GM12865 (cell line): ENCODE measurements around the gene CPTP.

Experiments used
- DNase-seq: peaks from one replicate; pipeline ENCODE4 v3.0.0; 2010; ENCODE audit warnings: low read depth
- H3K4me3 ChIP-seq: 2 replicates; pipeline ENCODE4 v1.5.1; 2011; ENCODE audit warnings: mild to moderate bottlenecking, low read depth, low read length, control low read depth
- TF ChIP-seq, protein P1 (sequence below): IDR thresholded peaks from 2 replicates; pipeline ENCODE4 v1.5.1; 2011; ENCODE audit warnings: low read length, control low read depth, low read depth, inconsistent platforms; ENCODE audit not compliant: insufficient read depth; ENCODE audit errors: missing control alignments

CPTP gene

DNA sequence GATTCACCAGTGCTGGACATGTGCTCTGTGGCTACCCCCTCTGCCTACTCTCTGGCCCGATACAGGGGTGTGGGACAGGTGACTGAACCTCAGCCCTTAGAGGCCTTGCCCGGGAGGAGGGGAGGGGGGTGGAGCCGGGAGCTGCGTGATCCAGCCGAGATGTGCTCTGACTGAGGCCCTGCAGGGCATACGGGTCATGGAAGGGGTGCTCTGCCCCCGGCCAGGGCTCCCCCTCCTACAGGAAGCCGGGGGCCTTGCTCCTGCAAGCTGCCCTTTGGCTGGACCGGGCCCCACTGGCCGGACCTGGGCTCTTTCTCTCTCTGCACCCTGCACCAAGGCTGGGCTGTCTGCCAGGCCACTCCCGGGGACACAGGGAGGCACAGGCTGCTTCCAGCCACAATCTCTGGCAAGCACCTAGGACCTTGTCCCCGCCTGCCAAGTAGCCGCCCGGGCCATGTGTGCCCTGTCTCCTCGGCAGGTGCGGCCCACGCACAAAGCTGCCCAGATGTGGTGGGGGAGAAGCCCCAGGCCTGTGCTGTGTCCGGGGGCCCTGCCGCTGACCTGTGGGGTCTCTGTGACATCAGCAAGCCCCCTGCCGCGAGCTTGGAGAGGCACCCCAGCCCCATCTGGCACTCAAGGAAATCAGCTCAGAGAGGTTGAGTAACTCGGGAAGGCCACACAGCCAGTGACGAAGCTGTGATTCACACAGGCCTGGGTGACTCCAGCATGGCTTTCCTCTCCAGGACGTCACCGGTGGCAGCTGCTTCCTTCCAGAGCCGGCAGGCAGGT lies 42.9 kb upstream of the CPTP start:
- no peak for DNase-seq
- TF ChIP-seq, protein P1, sequence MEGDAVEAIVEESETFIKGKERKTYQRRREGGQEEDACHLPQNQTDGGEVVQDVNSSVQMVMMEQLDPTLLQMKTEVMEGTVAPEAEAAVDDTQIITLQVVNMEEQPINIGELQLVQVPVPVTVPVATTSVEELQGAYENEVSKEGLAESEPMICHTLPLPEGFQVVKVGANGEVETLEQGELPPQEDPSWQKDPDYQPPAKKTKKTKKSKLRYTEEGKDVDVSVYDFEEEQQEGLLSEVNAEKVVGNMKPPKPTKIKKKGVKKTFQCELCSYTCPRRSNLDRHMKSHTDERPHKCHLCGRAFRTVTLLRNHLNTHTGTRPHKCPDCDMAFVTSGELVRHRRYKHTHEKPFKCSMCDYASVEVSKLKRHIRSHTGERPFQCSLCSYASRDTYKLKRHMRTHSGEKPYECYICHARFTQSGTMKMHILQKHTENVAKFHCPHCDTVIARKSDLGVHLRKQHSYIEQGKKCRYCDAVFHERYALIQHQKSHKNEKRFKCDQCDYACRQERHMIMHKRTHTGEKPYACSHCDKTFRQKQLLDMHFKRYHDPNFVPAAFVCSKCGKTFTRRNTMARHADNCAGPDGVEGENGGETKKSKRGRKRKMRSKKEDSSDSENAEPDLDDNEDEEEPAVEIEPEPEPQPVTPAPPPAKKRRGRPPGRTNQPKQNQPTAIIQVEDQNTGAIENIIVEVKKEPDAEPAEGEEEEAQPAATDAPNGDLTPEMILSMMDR: no peak
- no peak overlapping the region for H3K4me3 ChIP-seq

DNA sequence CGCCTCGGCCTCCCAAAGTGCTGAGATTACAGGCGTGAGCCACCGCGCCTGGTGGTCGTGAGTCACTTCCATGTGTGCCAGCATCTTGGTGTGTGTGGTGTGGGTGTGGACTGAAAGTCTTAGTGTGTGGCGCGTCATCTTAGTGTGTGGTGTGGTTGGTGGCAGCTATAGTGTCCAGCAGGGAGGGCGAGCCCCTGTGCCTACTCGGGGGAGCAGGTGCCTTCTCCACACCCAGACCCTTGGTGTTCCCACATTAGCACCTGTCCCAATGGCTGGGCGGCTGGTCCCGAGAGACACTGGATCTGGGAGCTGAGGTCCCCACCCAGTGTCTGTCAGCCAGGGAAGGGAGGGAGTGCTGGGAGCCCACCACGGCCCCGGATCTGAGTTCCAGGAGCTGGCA lies 41.6 kb upstream of the CPTP start:
- DNase-seq: no peak
- no peak overlapping the region for H3K4me3 ChIP-seq
- TF ChIP-seq, protein P1: no peak

DNA sequence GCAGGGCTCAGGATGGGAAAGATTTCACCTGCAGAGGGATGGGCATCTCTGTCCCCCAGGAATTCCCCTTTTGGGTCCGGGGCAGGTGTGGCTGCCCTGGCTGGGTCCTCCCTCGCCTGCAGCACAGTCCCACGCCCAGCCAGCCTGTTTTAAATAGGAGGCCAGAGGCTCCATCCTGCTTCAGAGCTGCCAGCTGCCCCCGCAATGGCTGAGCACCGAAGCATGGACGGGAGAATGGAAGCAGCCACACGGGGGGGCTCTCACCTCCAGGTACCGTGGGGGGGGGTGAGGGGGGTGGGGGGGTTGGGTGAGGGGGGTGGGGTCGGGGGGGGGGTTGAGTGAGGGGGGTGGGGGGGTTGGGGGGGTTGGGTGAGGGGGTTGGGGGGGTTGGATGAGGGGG lies 40.8 kb upstream of the CPTP start:
- TF ChIP-seq, protein P1: no peak
- DNase-seq: peak; percentile 41
- H3K4me3 ChIP-seq: no peak overlapping the region

DNA sequence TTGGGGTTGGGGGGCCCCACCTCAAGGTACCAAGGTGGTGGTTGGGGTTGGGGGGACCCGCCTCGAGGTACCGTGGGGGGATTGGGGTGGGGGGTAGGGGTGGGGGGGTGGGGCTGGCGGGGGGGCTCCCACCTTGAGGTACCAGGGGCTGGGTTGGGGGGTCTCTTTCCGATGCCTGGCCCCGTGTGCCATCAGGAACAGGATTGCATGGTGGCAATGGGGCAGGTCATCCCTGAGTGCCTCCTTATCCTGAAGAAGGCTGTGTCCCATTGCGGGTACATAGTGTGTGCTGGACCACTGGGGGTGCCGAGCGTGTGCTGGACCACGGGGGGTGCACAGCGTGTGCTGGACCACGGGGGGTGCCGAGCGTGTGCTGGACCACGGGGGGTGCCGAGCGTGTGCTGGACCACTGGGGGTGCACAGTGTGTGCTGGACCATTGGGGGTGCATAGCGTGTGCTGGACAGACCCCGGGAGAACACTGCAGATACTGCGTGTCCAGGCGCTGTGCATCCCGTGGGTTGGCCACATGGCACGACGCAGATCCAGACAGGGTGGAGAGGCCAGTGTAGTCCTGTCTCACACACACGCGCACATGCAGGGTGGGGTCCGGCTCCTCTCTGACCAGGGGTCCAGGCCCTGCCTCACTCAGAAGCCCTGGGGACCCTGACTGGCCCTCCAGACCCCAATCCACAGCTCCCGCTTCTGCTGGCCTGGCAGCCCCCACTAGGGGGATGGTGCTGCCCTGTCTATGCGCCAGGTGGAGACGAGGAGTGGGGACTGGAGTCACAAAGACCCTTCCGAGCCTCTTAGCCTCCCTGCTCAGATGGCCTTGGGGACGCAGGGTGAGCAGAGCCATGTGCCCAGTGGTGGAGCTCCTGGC lies 40.1 kb upstream of the CPTP start:
- TF ChIP-seq, protein P1: no peak
- DNase-seq: no peak
- no peak overlapping the region for H3K4me3 ChIP-seq

DNA sequence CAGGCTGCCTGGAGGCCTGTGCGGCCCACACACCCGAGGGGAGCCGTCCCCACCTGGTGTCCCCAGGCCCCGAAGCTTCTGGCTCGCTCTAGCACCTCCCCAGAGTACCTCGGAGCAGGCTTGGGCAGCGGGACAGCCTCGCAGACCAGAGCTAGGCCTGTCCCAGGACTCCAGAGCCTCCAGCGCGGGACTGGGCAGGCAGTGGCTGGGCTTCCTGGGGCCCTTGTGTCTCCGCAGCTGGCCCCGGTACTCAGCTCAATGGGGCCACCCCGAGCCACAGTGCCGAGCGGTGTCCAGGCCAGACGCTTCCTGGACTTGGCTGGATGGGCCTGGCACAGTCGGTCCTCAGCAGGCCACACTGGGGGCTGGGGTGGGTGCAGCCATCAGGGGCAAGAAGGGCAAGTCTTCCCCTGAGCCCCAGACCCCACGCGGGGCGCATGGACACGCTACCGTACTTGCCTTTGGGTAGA lies 39.5 kb upstream of the CPTP start:
- H3K4me3 ChIP-seq: no peak overlapping the region
- TF ChIP-seq, protein P1: no peak
- DNase-seq: no peak

DNA sequence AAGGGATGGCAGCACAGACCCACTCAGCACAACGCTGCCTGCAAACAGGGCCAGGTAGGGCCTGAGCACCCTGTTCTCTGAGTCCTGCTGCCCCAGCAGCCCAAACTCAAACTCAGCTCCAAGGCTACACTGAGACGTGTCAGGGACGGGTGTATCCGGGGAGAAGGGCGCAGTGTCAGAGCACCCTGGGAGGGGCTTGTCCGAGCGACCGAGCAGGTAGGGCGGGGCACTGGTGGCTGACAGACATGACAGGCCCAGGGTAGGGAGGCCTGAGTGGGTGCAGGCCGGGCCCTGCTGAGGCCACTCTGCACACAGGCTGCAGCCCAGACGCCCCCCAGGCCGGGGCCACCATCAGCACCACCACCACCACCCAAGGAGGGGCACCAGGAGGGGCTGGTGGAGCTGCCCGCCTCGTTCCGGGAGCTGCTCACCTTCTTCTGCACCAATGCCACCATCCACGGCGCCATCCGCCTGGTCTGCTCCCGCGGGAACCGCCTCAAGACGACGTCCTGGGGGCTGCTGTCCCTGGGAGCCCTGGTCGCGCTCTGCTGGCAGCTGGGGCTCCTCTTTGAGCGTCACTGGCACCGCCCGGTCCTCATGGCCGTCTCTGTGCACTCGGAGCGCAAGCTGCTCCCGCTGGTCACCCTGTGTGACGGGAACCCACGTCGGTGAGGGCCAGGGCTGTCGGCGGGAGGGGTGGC lies 38.8 kb upstream of the CPTP start:
- TF ChIP-seq, protein P1: no peak
- no peak overlapping the region for H3K4me3 ChIP-seq
- no peak for DNase-seq
